Measurements from ENCODE around the gene RHOG. TPM values are rescaled to one million over a fixed set of nuclear protein-coding genes. Genes with fewer than 3 reads are reported as not detected.

RHOG gene
- polyA plus RNA-seq = 10 to 100 TPM; 48.0 to 79.0 TPM

DNA sequence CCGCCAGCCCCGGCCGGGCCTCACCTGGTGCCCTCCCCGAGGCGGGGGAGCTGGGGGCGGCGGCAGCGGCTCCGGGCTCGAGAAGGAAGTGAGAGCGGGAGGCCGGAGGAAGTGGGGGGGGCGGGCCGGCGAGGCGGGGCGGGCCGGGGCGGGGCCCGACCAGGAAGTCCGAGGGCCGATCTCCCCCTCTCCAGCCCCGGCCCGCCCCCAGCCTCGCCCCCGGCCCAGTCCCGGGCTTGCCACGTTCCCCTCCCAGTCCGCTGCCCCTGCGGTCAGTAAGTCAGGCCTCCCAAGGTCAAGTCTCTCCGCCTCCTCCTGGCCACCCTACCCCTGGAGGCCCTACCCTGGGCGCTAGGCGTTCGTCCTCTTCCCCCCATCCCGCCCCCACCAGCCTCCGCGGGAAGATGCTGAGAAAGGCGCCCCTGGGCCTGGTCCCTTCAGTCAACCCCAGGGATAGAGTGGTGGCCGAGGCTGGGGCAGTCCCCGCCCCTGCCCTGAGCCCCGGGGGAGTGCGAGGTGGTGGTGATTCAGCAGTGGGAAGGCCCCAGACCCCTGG is at the start of gene RHOG:
Gene RHOG (minus strand): TSS at position 90 of the 556 bp plus-strand sequence. CDS start 12,821 bp downstream, outside the sequence.
- 0 to 1% methylated on average over 21 to 37 of the region's 42 CpGs for WGBS, 2 donors
- Histone ChIP-seq H3K27me3 (ENCODE audit: control insufficient read depth in 1 of 2, insufficient read depth in 2 of 2, low read length in 2 of 2) (no peaks in the 10 kb centered on the region), H3K4me1 (ENCODE audit: control insufficient read depth in 2 of 2, insufficient read depth in 2 of 2, low read length in 1 of 2) (peaks cover 2 to 11% of the 10 kb centered on the region in 2 donors), H3K4me3 (ENCODE audit: low read depth in 1 of 2, low read length in 2 of 2) (peak within 1 kb of the TSS; percentile 68 to 74), H3K36me3 (ENCODE audit: control insufficient read depth in 2 of 2, insufficient read depth in 2 of 2, low read length in 1 of 2) (no peaks in the 10 kb centered on the region), H3K27ac (ENCODE audit: low read depth in 2 of 2, low read length in 1 of 2) (peak within 1 kb of the TSS; percentile 97), H3K9me3 (ENCODE audit: control insufficient read depth in 2 of 2, insufficient read depth in 1 of 2, low read depth in 1 of 2, low read length in 1 of 2) (no peaks in the 10 kb centered on the region)

DNA sequence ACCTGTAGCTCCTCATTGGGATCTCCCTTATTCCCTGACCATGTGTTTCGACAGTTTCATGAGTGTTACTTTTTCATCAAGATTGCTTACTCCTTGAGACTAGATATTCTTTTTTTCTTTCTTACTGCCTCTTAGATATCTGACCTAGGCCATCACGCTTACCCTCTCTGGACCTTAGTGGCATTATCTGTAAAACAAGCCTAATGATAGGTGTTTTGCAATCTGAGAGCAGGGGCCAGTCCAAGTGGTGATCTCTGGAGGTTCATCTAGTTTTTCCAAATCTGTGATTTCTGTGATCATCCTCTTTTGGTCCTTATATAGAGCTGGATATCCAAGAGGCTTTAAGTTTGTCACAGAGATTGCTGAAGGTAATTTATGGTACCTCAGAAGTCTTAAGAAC is 49.3 kb upstream of the RHOG start:
- no peaks in the 10 kb centered on the region for H3K27me3 ChIP-seq (ENCODE audit: control insufficient read depth in 1 of 2, insufficient read depth in 2 of 2, low read length in 2 of 2)
- no peaks in the 10 kb centered on the region for H3K4me1 ChIP-seq (ENCODE audit: control insufficient read depth in 2 of 2, insufficient read depth in 2 of 2, low read length in 1 of 2)
- WGBS, 2 donors = 97 to 98% methylated on average over 2 of the region's 2 CpGs
- H3K9me3 ChIP-seq (ENCODE audit: control insufficient read depth in 2 of 2, insufficient read depth in 1 of 2, low read depth in 1 of 2, low read length in 1 of 2) = no peaks in the 10 kb centered on the region
- no peak overlapping the region for H3K4me3 ChIP-seq (ENCODE audit: low read depth in 1 of 2, low read length in 2 of 2)
- H3K27ac ChIP-seq (ENCODE audit: low read depth in 2 of 2, low read length in 1 of 2) = no peak overlapping the region
- no peaks in the 10 kb centered on the region for H3K36me3 ChIP-seq (ENCODE audit: control insufficient read depth in 2 of 2, insufficient read depth in 2 of 2, low read length in 1 of 2)

DNA sequence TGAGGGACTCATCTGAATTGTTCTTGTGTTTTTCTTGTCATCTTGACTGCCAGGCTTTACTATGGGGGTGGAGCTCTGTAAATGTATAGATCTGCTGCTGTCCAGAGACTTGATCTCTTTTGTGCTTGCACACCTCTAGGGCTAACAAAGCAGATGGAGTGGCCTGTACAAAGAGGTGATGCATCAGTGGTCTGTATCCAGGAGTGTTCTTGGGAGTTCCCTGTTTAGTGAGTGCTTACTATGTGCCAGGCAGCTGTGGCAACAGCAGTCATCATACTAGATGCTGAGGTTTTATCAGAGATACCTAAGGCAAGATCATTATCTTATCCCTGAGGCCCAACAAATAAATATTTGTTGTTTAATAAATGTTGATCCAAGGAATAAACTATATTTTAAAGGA is 48.1 kb upstream of the RHOG start:
- Histone ChIP-seq H3K4me1 (ENCODE audit: control insufficient read depth in 2 of 2, insufficient read depth in 2 of 2, low read length in 1 of 2) (peaks cover 0 to 3% of the 10 kb centered on the region in 2 donors), H3K27me3 (ENCODE audit: control insufficient read depth in 1 of 2, insufficient read depth in 2 of 2, low read length in 2 of 2) (no peaks in the 10 kb centered on the region), H3K27ac (ENCODE audit: low read depth in 2 of 2, low read length in 1 of 2) (no peak overlapping the region), H3K9me3 (ENCODE audit: control insufficient read depth in 2 of 2, insufficient read depth in 1 of 2, low read depth in 1 of 2, low read length in 1 of 2) (no peaks in the 10 kb centered on the region), H3K4me3 (ENCODE audit: low read depth in 1 of 2, low read length in 2 of 2) (no peak overlapping the region), H3K36me3 (ENCODE audit: control insufficient read depth in 2 of 2, insufficient read depth in 2 of 2, low read length in 1 of 2) (no peaks in the 10 kb centered on the region)

DNA sequence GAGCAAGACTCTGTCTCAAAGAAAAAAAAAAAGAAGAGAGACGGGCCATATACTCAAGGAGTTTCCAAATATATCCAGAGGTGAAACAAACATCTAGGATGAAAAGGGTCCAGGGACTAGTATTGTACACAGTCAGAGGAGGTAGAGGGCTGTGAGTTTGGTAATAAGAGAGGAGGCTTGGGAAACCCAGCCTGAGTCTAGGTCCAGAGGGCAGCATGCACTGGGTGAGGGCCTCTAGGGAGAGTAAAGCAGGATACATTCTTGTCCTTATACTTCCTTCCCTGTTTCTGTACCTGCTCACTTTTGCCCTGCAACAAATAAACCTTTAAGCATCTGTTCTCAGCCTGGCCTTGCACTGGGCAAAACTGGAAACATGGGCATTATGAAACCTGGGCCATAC is 46.2 kb upstream of the RHOG start:
- 78 to 95% methylated on average over 1 of the region's 1 CpG for WGBS, 2 donors

DNA sequence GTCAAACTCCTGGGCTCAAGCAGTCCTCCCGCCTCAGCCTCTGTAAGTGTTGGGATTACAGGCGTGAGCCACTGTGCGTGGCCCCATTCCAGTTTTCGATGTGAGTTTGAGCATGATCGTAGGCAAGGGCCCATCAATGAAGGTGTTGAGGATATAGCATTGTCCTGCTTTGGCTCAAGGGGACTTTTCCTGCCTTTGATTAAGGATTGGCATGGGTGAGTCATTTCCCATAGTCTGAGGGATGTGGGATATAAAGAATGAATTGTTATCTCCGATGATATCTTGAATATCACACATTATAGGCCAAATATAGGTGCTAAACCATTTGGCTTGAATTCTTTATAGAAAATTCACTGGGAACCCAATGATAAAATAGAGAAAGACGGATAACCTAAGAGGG is 45.1 kb upstream of the RHOG start:
- H3K4me3 ChIP-seq (ENCODE audit: low read depth in 1 of 2, low read length in 2 of 2) = no peak overlapping the region
- H3K9me3 ChIP-seq (ENCODE audit: control insufficient read depth in 2 of 2, insufficient read depth in 1 of 2, low read depth in 1 of 2, low read length in 1 of 2) = no peaks in the 10 kb centered on the region
- H3K27me3 ChIP-seq (ENCODE audit: control insufficient read depth in 1 of 2, insufficient read depth in 2 of 2, low read length in 2 of 2) = no peaks in the 10 kb centered on the region
- H3K4me1 ChIP-seq (ENCODE audit: control insufficient read depth in 2 of 2, insufficient read depth in 2 of 2, low read length in 1 of 2) = peaks cover 0 to 3% of the 10 kb centered on the region in 2 donors
- 87 to 89% methylated on average over 7 of the region's 7 CpGs for WGBS, 2 donors
- no peak overlapping the region for H3K27ac ChIP-seq (ENCODE audit: low read depth in 2 of 2, low read length in 1 of 2)
- H3K36me3 ChIP-seq (ENCODE audit: control insufficient read depth in 2 of 2, insufficient read depth in 2 of 2, low read length in 1 of 2) = no peaks in the 10 kb centered on the region

More for the DNA sequence above, 46.2 kb upstream of the RHOG start:
- no peak overlapping the region for H3K4me3 ChIP-seq (ENCODE audit: low read depth in 1 of 2, low read length in 2 of 2)
- peaks cover 0 to 3% of the 10 kb centered on the region in 2 donors for H3K4me1 ChIP-seq (ENCODE audit: control insufficient read depth in 2 of 2, insufficient read depth in 2 of 2, low read length in 1 of 2)
- no peaks in the 10 kb centered on the region for H3K27me3 ChIP-seq (ENCODE audit: control insufficient read depth in 1 of 2, insufficient read depth in 2 of 2, low read length in 2 of 2)
- H3K9me3 ChIP-seq (ENCODE audit: control insufficient read depth in 2 of 2, insufficient read depth in 1 of 2, low read depth in 1 of 2, low read length in 1 of 2) = no peaks in the 10 kb centered on the region
- H3K36me3 ChIP-seq (ENCODE audit: control insufficient read depth in 2 of 2, insufficient read depth in 2 of 2, low read length in 1 of 2) = no peaks in the 10 kb centered on the region
- H3K27ac ChIP-seq (ENCODE audit: low read depth in 2 of 2, low read length in 1 of 2) = no peak overlapping the region

DNA sequence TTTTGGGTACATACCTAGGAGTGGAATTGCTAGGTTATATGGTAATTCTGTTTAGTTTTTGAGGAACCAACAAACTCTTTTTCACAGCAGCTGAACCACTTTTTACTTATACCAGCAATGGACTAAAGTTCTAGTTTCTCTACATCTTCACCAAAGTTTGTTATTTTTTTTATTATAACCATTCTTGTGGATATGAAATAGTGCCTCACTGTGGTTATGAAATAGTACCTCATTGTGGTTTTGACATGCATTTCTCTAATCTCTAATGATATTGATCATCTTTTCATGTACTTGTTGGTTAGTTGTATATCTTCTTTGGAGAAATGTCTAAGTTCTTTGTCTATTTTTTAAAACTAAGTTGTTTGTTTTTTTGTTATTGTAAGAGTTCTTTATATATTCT is 41.9 kb upstream of the RHOG start:
- Histone ChIP-seq H3K4me1 (ENCODE audit: control insufficient read depth in 2 of 2, insufficient read depth in 2 of 2, low read length in 1 of 2) (peaks cover 2 to 13% of the 10 kb centered on the region in 2 donors), H3K27me3 (ENCODE audit: control insufficient read depth in 1 of 2, insufficient read depth in 2 of 2, low read length in 2 of 2) (no peaks in the 10 kb centered on the region)

DNA sequence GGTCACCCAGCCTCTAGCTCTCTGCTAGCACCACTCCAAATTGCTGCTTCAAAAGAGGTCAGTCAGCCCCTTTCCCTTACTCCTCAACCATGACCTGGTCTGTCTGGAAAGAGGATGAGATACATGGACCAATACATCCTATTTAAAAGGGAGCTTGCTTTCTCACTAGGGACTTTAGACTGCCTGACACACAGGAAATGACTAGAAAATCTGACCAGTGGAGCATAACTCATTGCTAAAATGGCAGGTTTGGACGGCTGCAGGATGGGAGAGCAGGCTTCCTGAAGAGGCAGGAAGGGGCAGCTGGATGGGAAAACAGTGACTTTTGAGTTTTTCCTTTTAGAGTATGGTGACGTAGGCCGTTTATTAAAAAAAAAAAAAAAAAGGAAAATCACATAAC is 40.0 kb upstream of the RHOG start:
- no peak overlapping the region for H3K4me3 ChIP-seq (ENCODE audit: low read depth in 1 of 2, low read length in 2 of 2)
- H3K36me3 ChIP-seq (ENCODE audit: control insufficient read depth in 2 of 2, insufficient read depth in 2 of 2, low read length in 1 of 2) = no peaks in the 10 kb centered on the region
- no peaks in the 10 kb centered on the region for H3K27me3 ChIP-seq (ENCODE audit: control insufficient read depth in 1 of 2, insufficient read depth in 2 of 2, low read length in 2 of 2)
- peak overlapping the region in 1 of 2 donors; percentile 31 for H3K27ac ChIP-seq (ENCODE audit: low read depth in 2 of 2, low read length in 1 of 2)
- H3K9me3 ChIP-seq (ENCODE audit: control insufficient read depth in 2 of 2, insufficient read depth in 1 of 2, low read depth in 1 of 2, low read length in 1 of 2) = no peaks in the 10 kb centered on the region
- H3K4me1 ChIP-seq (ENCODE audit: control insufficient read depth in 2 of 2, insufficient read depth in 2 of 2, low read length in 1 of 2) = peaks cover 2 to 13% of the 10 kb centered on the region in 2 donors
- 53 to 55% methylated on average over 3 of the region's 3 CpGs for WGBS, 2 donors

More for the DNA sequence above, 41.9 kb upstream of the RHOG start:
- H3K4me3 ChIP-seq (ENCODE audit: low read depth in 1 of 2, low read length in 2 of 2) = no peak overlapping the region
- H3K9me3 ChIP-seq (ENCODE audit: control insufficient read depth in 2 of 2, insufficient read depth in 1 of 2, low read depth in 1 of 2, low read length in 1 of 2) = no peaks in the 10 kb centered on the region
- H3K27ac ChIP-seq (ENCODE audit: low read depth in 2 of 2, low read length in 1 of 2) = no peak overlapping the region
- no peaks in the 10 kb centered on the region for H3K36me3 ChIP-seq (ENCODE audit: control insufficient read depth in 2 of 2, insufficient read depth in 2 of 2, low read length in 1 of 2)

DNA sequence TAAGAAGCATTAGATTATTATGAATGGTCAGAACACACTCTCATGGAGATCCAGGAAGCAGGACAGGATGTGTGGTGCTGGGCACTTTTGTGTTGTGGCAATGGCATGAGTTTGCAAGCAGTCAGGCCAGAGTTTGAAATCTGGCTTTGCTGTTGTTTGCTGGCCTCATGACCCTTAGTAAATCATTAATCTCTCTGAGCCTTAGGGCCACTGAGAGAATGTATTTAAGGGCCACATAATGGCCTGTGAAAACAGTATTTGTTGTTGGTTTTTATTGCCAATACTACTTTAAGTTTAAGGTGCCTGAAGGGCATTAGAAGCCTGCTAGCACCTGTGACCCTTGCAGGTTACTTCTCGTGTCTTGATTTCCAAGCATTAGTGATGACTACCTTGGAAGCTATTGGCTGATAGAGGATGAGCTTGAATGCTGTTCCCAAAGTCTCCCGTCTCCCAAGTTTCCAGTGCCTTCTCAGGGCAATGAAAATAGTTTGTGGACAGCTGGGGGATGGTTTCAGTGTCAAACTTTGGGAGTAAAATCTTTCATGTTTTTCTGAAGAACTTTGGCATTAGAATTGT is 39.3 kb upstream of the RHOG start:
- Histone ChIP-seq H3K36me3 (ENCODE audit: control insufficient read depth in 2 of 2, insufficient read depth in 2 of 2, low read length in 1 of 2) (no peaks in the 10 kb centered on the region), H3K27ac (ENCODE audit: low read depth in 2 of 2, low read length in 1 of 2) (no peak overlapping the region), H3K4me3 (ENCODE audit: low read depth in 1 of 2, low read length in 2 of 2) (no peak overlapping the region), H3K4me1 (ENCODE audit: control insufficient read depth in 2 of 2, insufficient read depth in 2 of 2, low read length in 1 of 2) (peaks cover 2 to 13% of the 10 kb centered on the region in 2 donors), H3K9me3 (ENCODE audit: control insufficient read depth in 2 of 2, insufficient read depth in 1 of 2, low read depth in 1 of 2, low read length in 1 of 2) (no peaks in the 10 kb centered on the region), H3K27me3 (ENCODE audit: control insufficient read depth in 1 of 2, insufficient read depth in 2 of 2, low read length in 2 of 2) (no peaks in the 10 kb centered on the region)
- 46 to 50% methylated on average over 2 of the region's 2 CpGs for WGBS, 2 donors

DNA sequence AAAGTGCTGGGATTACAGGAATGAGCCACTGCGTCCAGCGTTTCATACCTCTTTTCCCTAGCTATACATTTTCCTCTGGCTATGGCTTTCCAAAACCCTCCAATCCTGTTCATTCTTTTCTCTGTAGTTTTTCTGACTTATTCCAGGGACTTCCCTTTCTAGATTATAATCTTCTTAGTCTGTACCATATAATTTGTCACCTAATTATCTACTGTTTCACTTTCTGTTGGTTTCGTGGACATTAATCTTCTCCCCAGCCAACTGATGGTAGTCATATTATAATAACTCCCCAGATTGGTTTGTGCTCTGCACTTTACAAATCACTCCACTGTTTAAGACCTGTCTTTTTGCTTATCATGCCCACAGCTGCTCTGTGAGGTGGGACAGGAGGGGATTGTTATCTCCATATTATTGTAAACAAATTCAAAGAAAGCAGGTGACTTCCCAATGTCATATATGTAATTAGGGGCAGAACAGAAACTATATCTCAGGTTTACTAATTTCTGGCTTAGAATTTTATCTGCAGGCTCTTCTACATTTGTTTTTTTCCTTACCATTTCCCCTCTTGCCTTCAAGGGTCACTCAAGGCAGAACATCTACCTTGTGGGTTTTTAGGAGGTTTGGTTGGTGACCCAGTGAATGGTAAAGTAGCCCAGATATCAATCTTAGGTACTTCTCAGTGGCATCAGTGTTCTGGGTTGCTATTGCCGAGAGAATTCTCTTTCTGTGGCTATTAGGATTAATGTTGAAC is 38.6 kb upstream of the RHOG start:
- H3K36me3 ChIP-seq (ENCODE audit: control insufficient read depth in 2 of 2, insufficient read depth in 2 of 2, low read length in 1 of 2) = no peaks in the 10 kb centered on the region
- H3K4me3 ChIP-seq (ENCODE audit: low read depth in 1 of 2, low read length in 2 of 2) = no peak overlapping the region
- WGBS, 2 donors = 45 to 49% methylated on average over 3 to 4 of the region's 4 CpGs
- no peak overlapping the region for H3K27ac ChIP-seq (ENCODE audit: low read depth in 2 of 2, low read length in 1 of 2)
- no peaks in the 10 kb centered on the region for H3K27me3 ChIP-seq (ENCODE audit: control insufficient read depth in 1 of 2, insufficient read depth in 2 of 2, low read length in 2 of 2)
- H3K4me1 ChIP-seq (ENCODE audit: control insufficient read depth in 2 of 2, insufficient read depth in 2 of 2, low read length in 1 of 2) = peaks cover 2 to 13% of the 10 kb centered on the region in 2 donors
- no peaks in the 10 kb centered on the region for H3K9me3 ChIP-seq (ENCODE audit: control insufficient read depth in 2 of 2, insufficient read depth in 1 of 2, low read depth in 1 of 2, low read length in 1 of 2)

DNA sequence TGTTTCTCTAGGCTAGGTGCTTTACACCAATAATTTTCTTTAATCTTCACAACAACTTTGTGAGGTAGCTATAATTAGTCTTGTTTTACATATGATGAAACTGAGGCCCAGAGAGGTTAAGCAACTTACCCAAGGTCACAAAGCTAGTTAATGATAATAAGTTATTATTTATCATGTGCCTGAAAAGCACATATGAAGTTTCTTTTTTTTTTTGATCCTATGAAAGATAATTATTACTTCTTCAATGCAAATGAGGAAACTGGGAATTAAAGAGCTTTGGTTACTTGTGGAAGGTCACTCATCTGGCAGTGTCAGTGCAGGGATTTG is 37.5 kb upstream of the RHOG start:
- Histone ChIP-seq H3K4me1 (ENCODE audit: control insufficient read depth in 2 of 2, insufficient read depth in 2 of 2, low read length in 1 of 2) (peaks cover 2 to 10% of the 10 kb centered on the region in 2 donors), H3K4me3 (ENCODE audit: low read depth in 1 of 2, low read length in 2 of 2) (no peak overlapping the region), H3K27me3 (ENCODE audit: control insufficient read depth in 1 of 2, insufficient read depth in 2 of 2, low read length in 2 of 2) (no peaks in the 10 kb centered on the region), H3K27ac (ENCODE audit: low read depth in 2 of 2, low read length in 1 of 2) (no peak overlapping the region), H3K36me3 (ENCODE audit: control insufficient read depth in 2 of 2, insufficient read depth in 2 of 2, low read length in 1 of 2) (no peaks in the 10 kb centered on the region), H3K9me3 (ENCODE audit: control insufficient read depth in 2 of 2, insufficient read depth in 1 of 2, low read depth in 1 of 2, low read length in 1 of 2) (no peaks in the 10 kb centered on the region)
